Gastroesophageal sphincter (tissue), 4 donors: ENCODE results near the gene OR6S1. TPM values are rescaled to one million over a fixed set of nuclear protein-coding genes. Genes with fewer than 3 reads are reported as not detected.
"Not testable (repeated sequence)": the region's sequence is repeated elsewhere in the genome, so short reads cannot be mapped to it uniquely, and the experiment has no call there.

Experiments
- ATAC-seq: fragments of 150-250 bp; one replicate; pipeline ENCODE4 v1.9.1; 2016; ENCODE audit warnings: mild to moderate bottlenecking, moderate library complexity
- H3K27ac ChIP-seq, 4 donors: fragments of 200-600 bp; sonication (generic) in 3 of 4; 1 replicate in 3 of 4; 2 replicates in 1 of 4; pipeline ENCODE4 v1.5.1; 2016 to 2019
- H3K27me3 ChIP-seq: fragments of 200-600 bp; sonication (generic); one replicate; pipeline ENCODE4 v1.5.1; 2019
- H3K36me3 ChIP-seq, 2 donors: fragments of 200-600 bp; sonication (generic); one replicate each; pipeline ENCODE4 v1.5.1; 2019; ENCODE audit warnings: control low read depth in 1 of 2
- H3K4me1 ChIP-seq, 3 donors: fragments of 200-600 bp; sonication (generic); 1 replicate in 2 of 3; 2 replicates in 1 of 3; pipeline ENCODE4 v1.5.1; 2016 to 2019; ENCODE audit warnings: control low read depth in 2 of 3
- H3K4me3 ChIP-seq, 2 donors: fragments of 200-600 bp; sonication (generic); one replicate each; pipeline ENCODE4 v1.5.1; 2019; ENCODE audit warnings: mild to moderate bottlenecking in 1 of 2, moderate library complexity in 1 of 2
- H3K9me3 ChIP-seq, 3 donors: fragments of 200-600 bp; sonication (generic); one replicate each; pipeline ENCODE4 v1.5.1; 2017 to 2019; ENCODE audit warnings: control low read depth in 2 of 3
- CTCF ChIP-seq, 4 experiments: fragments of 200-600 bp in 2 of 4; fragments of 450-650 bp in 2 of 4; sonication (generic) in 1 of 4; IDR thresholded peaks; one replicate each; pipeline ENCODE4 v1.5.1; 2017 to 2019; ENCODE audit warnings: antibody characterized with exemption in 4 of 4, mild to moderate bottlenecking in 2 of 4, moderate library complexity in 2 of 4
- EP300 ChIP-seq: sonication (generic); formaldehyde crosslinking; IDR thresholded peaks from one replicate; pipeline ENCODE4 v1.6.1; 2017; ENCODE audit warnings: antibody characterized with exemption, mild to moderate bottlenecking
- POLR2A ChIP-seq, 2 donors: fragments of 450-650 bp; IDR thresholded peaks; one replicate each; pipeline ENCODE4 v1.6.1; 2017; ENCODE audit warnings: antibody characterized with exemption in 2 of 2, mild to moderate bottlenecking in 2 of 2, moderate library complexity in 1 of 2
- POLR2AphosphoS5 ChIP-seq: sonication (generic); formaldehyde crosslinking; IDR thresholded peaks from one replicate; pipeline ENCODE4 v1.6.1; 2017; ENCODE audit warnings: antibody characterized with exemption
- WGBS, 2 donors: methylation state at CpG; one replicate each; pipeline ENCODE4 v1.1.5; 2018; ENCODE audit warnings: low coverage in 1 of 2; 5-methylcytosine and 5-hydroxymethylcytosine counted together
- small RNA-seq, 4 donors: library from RNA; depleted of rRNA; stranded (forward); fragments of <200 nt; gene quantifications; one replicate each; pipeline ENCODE3, GENCODE V24; 2016
- total RNA-seq, 4 donors: library from RNA; depleted of rRNA; stranded (reverse); fragments of >200 nt; gene quantifications; one replicate each; pipeline ENCODE4 v1.1.0, GENCODE V29; 2016

OR6S1 gene
- total RNA-seq, 4 donors from 2014 or later: not detected

DNA sequence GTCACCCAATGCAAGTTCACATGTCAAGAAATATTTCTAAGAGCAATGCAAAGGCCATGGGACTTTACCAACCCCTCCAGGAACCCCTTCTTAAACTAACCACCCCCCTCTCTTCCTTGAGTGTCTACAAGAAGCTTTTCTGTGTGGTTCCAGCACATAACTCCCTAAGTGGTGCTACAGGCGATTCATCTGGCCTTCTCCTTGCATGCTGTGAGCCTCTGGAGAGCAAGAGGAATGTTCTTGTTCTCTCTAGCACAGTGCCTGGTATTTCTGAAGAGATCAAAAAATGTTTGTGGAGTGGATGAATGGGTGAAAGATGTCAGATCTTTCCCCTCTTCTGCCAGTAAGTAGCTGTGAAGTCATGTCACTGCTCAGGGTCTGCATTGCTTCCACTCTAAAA lies 44.4 kb downstream of the OR6S1 start:
- TF ChIP-seq POLR2A (IDR thresholded peaks at IDR 0.05) (no peak), EP300 (no peak), POLR2AphosphoS5 (no peak), CTCF (IDR thresholded peaks at IDR 0.05) (no peak)
- no peaks in the 10 kb centered on the region for H3K36me3 ChIP-seq
- no peaks in the 10 kb centered on the region for H3K9me3 ChIP-seq
- no peak for ATAC-seq
- H3K4me1 ChIP-seq: no peaks in the 10 kb centered on the region
- 75% methylated on average over 1 of the region's 1 CpG; no CpG with 5 or more reads in 1 of the 2 donors for WGBS, 2 donors
- H3K27me3 ChIP-seq: no peaks in the 10 kb centered on the region
- no peak overlapping the region for H3K27ac ChIP-seq
- no peak overlapping the region for H3K4me3 ChIP-seq

GRCh38 chr14:20595726-20596125 lies 45.8 kb downstream of the OR6S1 start:
- H3K27me3 ChIP-seq: not testable (repeated sequence)
- WGBS, 2 donors: 100% methylated on average over 3 of the region's 3 CpGs; no CpG with 5 or more reads in 1 of the 2 donors

GRCh38 chr14:20592574-20592973 lies 48.9 kb downstream of the OR6S1 start:
- Histone ChIP-seq H3K4me3 (no peak overlapping the region), H3K27me3 (peaks cover 5% of the 10 kb centered on the region), H3K27ac (no peak overlapping the region), H3K4me1 (no peaks in the 10 kb centered on the region), H3K36me3 (no peaks in the 10 kb centered on the region), H3K9me3 (no peaks in the 10 kb centered on the region)
- WGBS, 2 donors: 27 to 78% methylated on average over 1 of the region's 1 CpG
- TF ChIP-seq POLR2AphosphoS5: no peak
- no peak for TF ChIP-seq CTCF (IDR thresholded peaks at IDR 0.05)
- TF ChIP-seq POLR2A (IDR thresholded peaks at IDR 0.05): no peak
- no peak for TF ChIP-seq EP300
- ATAC-seq: no peak

More at GRCh38 chr14:20595726-20596125, 45.8 kb downstream of the OR6S1 start:
- not testable (repeated sequence) for H3K4me3 ChIP-seq, H3K4me1 ChIP-seq, H3K9me3 ChIP-seq, H3K27ac ChIP-seq, H3K36me3 ChIP-seq, ATAC-seq

GRCh38 chr14:20591235-20591634 lies 50.3 kb downstream of the OR6S1 start, which contains the start of gene RNASE12:
Gene RNASE12 (minus strand): TSS chr14:20591376. CDS start chr14:20590723, 653 bp downstream.
- ATAC-seq: no peak
- Histone ChIP-seq H3K36me3 (no peaks in the 10 kb centered on the region), H3K4me1 (no peaks in the 10 kb centered on the region), H3K27me3 (peaks cover 9% of the 10 kb centered on the region), H3K27ac (no peak within 1 kb of the TSS), H3K9me3 (no peaks in the 10 kb centered on the region), H3K4me3 (no peak within 1 kb of the TSS)
- TF ChIP-seq POLR2A (IDR thresholded peaks at IDR 0.05) (no peak), CTCF (IDR thresholded peaks at IDR 0.05) (no peak), EP300 (no peak), POLR2AphosphoS5 (no peak)
- WGBS, 2 donors: 60 to 78% methylated on average over 1 of the region's 4 CpGs

Small RNAs within 50 kb of the gene (small RNA-seq; reads per million reads assigned to genes)
- 0 reads per million in 4 donors for gene RF00019

Other genes starting within 250 kb of the OR6S1 start
- gene TEP1, start 228.2 kb downstream of the OR6S1 start, total RNA-seq: 10 to 100 TPM; 12.9 to 27.6 (median 20.5) TPM
- 1 to 10 TPM in 2 of 4 donors, under 1 TPM in 2; 0.27 to 2.6 (median 1.1) TPM for gene KLHL33, start 205.5 kb downstream of the OR6S1 start, total RNA-seq
- gene OSGEP, start 186.9 kb downstream of the OR6S1 start, total RNA-seq: 10 to 100 TPM; 28.2 to 44.4 (median 34.4) TPM
- 100 to 1,000 TPM in 1 of 4 donors, 10 to 100 TPM in 3; 86.2 to 120 (median 98.0) TPM for gene APEX1, start 186.5 kb downstream of the OR6S1 start, total RNA-seq
- gene PIP4P1, start 180.3 kb downstream of the OR6S1 start, total RNA-seq: 10 to 100 TPM; 12.2 to 23.2 (median 20.1) TPM
- gene PNP, start 172.3 kb downstream of the OR6S1 start, total RNA-seq: 10 to 100 TPM in 3 of 4 donors, 1 to 10 TPM in 1; 3.0 to 71.2 (median 19.9) TPM
- gene RNASE10, start 136.2 kb downstream of the OR6S1 start, total RNA-seq: under 1 TPM in 1 of 4 donors, not detected in 3; 0.58 TPM
- under 1 TPM in 1 of 4 donors, not detected in 3; 0.15 TPM for gene RNASE9, start 80.6 kb downstream of the OR6S1 start, total RNA-seq
- not detected for gene RNASE11, start 53.7 kb downstream of the OR6S1 start, total RNA-seq
- not detected for gene RNASE12, start 50.3 kb downstream of the OR6S1 start, total RNA-seq
- gene RNASE4, start 42.9 kb upstream of the OR6S1 start, total RNA-seq: 100 to 1,000 TPM in 2 of 4 donors, 10 to 100 TPM in 2; 65.2 to 139 (median 106) TPM
- 10 to 100 TPM; 16.8 to 32.0 (median 25.2) TPM for gene ANG, start 47.1 kb upstream of the OR6S1 start, total RNA-seq
- gene EDDM3A, start 104.2 kb upstream of the OR6S1 start, total RNA-seq: not detected
- not detected for gene EDDM3B, start 126.7 kb upstream of the OR6S1 start, total RNA-seq
- 10 to 100 TPM in 1 of 4 donors, 1 to 10 TPM in 3; 4.0 to 22.5 (median 6.5) TPM for gene RNASE6, start 139.6 kb upstream of the OR6S1 start, total RNA-seq
- gene RNASE1, start 161.2 kb upstream of the OR6S1 start, total RNA-seq: 100 to 1,000 TPM in 3 of 4 donors, 10 to 100 TPM in 1; 87.2 to 780 (median 336) TPM
- gene RNASE3, start 249.7 kb upstream of the OR6S1 start, total RNA-seq: not detected